Tibial nerve (tissue), 4 donors: ENCODE measurements around the gene CENPM. TPM values are rescaled to one million over a fixed set of nuclear protein-coding genes. Genes with fewer than 3 reads are reported as not detected.
A peak's percentile ranks its signal among the peaks of the same experiment; 100 is the strongest.

Experiments used
- DNase-seq, 2 donors: peaks; one replicate each; pipeline ENCODE4 v3.0.0-alpha.2; 2019; ENCODE audit warnings: low spot score in 2 of 2
- H3K27ac ChIP-seq, 4 donors: fragments of 200-600 bp; sonication (generic) in 3 of 4; one replicate each; pipeline ENCODE4 v1.5.1; 2017 to 2019; ENCODE audit warnings: mild to moderate bottlenecking in 1 of 4
- H3K27me3 ChIP-seq, 2 donors: fragments of 200-600 bp; sonication (generic) in 1 of 2; one replicate each; pipeline versions ENCODE4 v1.5.1 to v1.6.0; 2017 to 2019
- H3K36me3 ChIP-seq, 3 donors: fragments of 200-600 bp; sonication (generic); one replicate each; pipeline ENCODE4 v1.5.1; 2018 to 2019
- H3K4me1 ChIP-seq, 4 donors: fragments of 200-600 bp; sonication (generic) in 3 of 4; one replicate each; pipeline ENCODE4 v1.5.1; 2017 to 2019
- H3K4me3 ChIP-seq, 4 donors: fragments of 200-600 bp; sonication (generic) in 3 of 4; one replicate each; pipeline ENCODE4 v1.5.1; 2017 to 2019; ENCODE audit warnings: mild to moderate bottlenecking in 1 of 4, moderate library complexity in 1 of 4
- H3K9me3 ChIP-seq, 4 donors: fragments of 200-600 bp; sonication (generic) in 3 of 4; one replicate each; pipeline ENCODE4 v1.5.1; 2017 to 2019
- CTCF ChIP-seq, 5 experiments: fragments of 200-600 bp in 3 of 5; fragments of 450-650 bp in 2 of 5; sonication (generic) in 3 of 5; IDR thresholded peaks; one replicate each; pipeline ENCODE4 v1.5.1; 2016 to 2019; ENCODE audit warnings: antibody characterized with exemption in 5 of 5, mild to moderate bottlenecking in 3 of 5, moderate library complexity in 2 of 5
- EP300 ChIP-seq, 2 donors: sonication (generic); formaldehyde crosslinking; IDR thresholded peaks; one replicate each; pipeline ENCODE4 v1.6.1; 2017; ENCODE audit warnings: antibody characterized with exemption in 2 of 2, mild to moderate bottlenecking in 1 of 2
- POLR2A ChIP-seq, 2 donors: fragments of 450-650 bp; IDR thresholded peaks; one replicate each; pipeline ENCODE4 v1.6.1; 2017; ENCODE audit warnings: antibody characterized with exemption in 2 of 2, mild to moderate bottlenecking in 2 of 2, moderate library complexity in 2 of 2
- WGBS, 2 donors: methylation state at CpG; one replicate each; pipeline ENCODE4 v1.1.5; 2018; 5-methylcytosine and 5-hydroxymethylcytosine counted together
- total RNA-seq, 4 donors: library from RNA; depleted of rRNA; stranded (reverse); fragments of >200 nt; gene quantifications; one replicate each; pipeline ENCODE4 v1.1.0, GENCODE V29; 2016

Gene CENPM
- total RNA-seq, 4 donors from 2014 or later: 5.0 to 5.1 TPM; not detected in 2

GRCh38 chr22:41971431-41971830, 24.5 kb upstream of the CENPM start:
- no peak for TF ChIP-seq CTCF (IDR thresholded peaks at IDR 0.05)
- no peak for TF ChIP-seq EP300 (IDR thresholded peaks at IDR 0.05)
- no peak for TF ChIP-seq POLR2A (IDR thresholded peaks at IDR 0.05)
- Histone ChIP-seq H3K4me3 (no peak overlapping the region), H3K27me3 (peaks cover 0 to 27% of the 10 kb centered on the region in 2 donors), H3K9me3 (no peaks in the 10 kb centered on the region), H3K4me1 (peaks cover 0 to 21% (median 2%) of the 10 kb centered on the region in 4 donors), H3K36me3 (no peaks in the 10 kb centered on the region), H3K27ac (peak overlapping the region in 2 of 4 donors; percentile 70 to 88)
- DNase-seq: no peak
- WGBS, 2 donors: 87% methylated on average over 11 of the region's 11 CpGs

GRCh38 chr22:41970601-41971000, 23.6 kb upstream of the CENPM start:
- no peaks in the 10 kb centered on the region for H3K9me3 ChIP-seq
- H3K4me1 ChIP-seq: peaks cover 0 to 16% (median 2%) of the 10 kb centered on the region in 4 donors
- H3K36me3 ChIP-seq: no peaks in the 10 kb centered on the region
- H3K4me3 ChIP-seq: peak overlapping the region in 1 of 4 donors; percentile 37
- TF ChIP-seq EP300 (IDR thresholded peaks at IDR 0.05) (no peak), CTCF (IDR thresholded peaks at IDR 0.05) (no peak), POLR2A (IDR thresholded peaks at IDR 0.05) (no peak)
- 96% methylated on average over 2 of the region's 2 CpGs for WGBS, 2 donors
- H3K27me3 ChIP-seq: peaks cover 0 to 19% of the 10 kb centered on the region in 2 donors
- peak overlapping the region; percentile 47 to 88 (median 62) for H3K27ac ChIP-seq
- no peak for DNase-seq

- H3K4me1 ChIP-seq: peaks cover 0 to 23% (median 8%) of the 10 kb centered on the region in 4 donors
- peaks cover 0 to 13% of the 10 kb centered on the region in 2 donors for H3K27me3 ChIP-seq
- H3K27ac ChIP-seq: peak within 1 kb of the TSS; percentile 47 to 88 (median 68)
- peak within 1 kb of the TSS in 3 of 4 donors; percentile 16 to 37 (median 17) for H3K4me3 ChIP-seq
- no peaks in the 10 kb centered on the region for H3K9me3 ChIP-seq
- WGBS, 2 donors: 46 to 47% methylated on average over 7 to 8 of the region's 8 CpGs
- no peak for DNase-seq
- no peaks in the 10 kb centered on the region for H3K36me3 ChIP-seq
- no peak for TF ChIP-seq POLR2A (IDR thresholded peaks at IDR 0.05)
- TF ChIP-seq CTCF (IDR thresholded peaks at IDR 0.05): no peak
- TF ChIP-seq EP300 (IDR thresholded peaks at IDR 0.05): no peak
Measured at GRCh38 chr22:41969110-41969646, 22.2 kb upstream of the CENPM start, which contains the start of gene SEPTIN3. Gene SEPTIN3 (plus strand): TSS chr22:41969443. CDS start chr22:41971493, 2,050 bp downstream.

GRCh38 chr22:41968601-41969000, 21.6 kb upstream of the CENPM start:
- DNase-seq: no peak
- Histone ChIP-seq H3K9me3 (no peaks in the 10 kb centered on the region), H3K27me3 (peaks cover 0 to 10% of the 10 kb centered on the region in 2 donors), H3K4me1 (peaks cover 0 to 26% (median 9%) of the 10 kb centered on the region in 4 donors), H3K4me3 (no peak overlapping the region), H3K27ac (peak overlapping the region in 3 of 4 donors; percentile 55 to 88 (median 82)), H3K36me3 (no peaks in the 10 kb centered on the region)
- no peak for TF ChIP-seq CTCF (IDR thresholded peaks at IDR 0.05)
- TF ChIP-seq POLR2A (IDR thresholded peaks at IDR 0.05): no peak
- no peak for TF ChIP-seq EP300 (IDR thresholded peaks at IDR 0.05)
- WGBS, 2 donors: 62 to 68% methylated on average over 6 to 9 of the region's 9 CpGs

GRCh38 chr22:41966607-41967240, 19.8 kb upstream of the CENPM start:
- Histone ChIP-seq H3K36me3 (no peaks in the 10 kb centered on the region), H3K4me1 (peaks cover 0 to 37% (median 9%) of the 10 kb centered on the region in 4 donors), H3K4me3 (no peak overlapping the region), H3K27ac (peak overlapping the region in 2 of 4 donors; percentile 82 to 88), H3K27me3 (no peaks in the 10 kb centered on the region), H3K9me3 (no peaks in the 10 kb centered on the region)
- TF ChIP-seq EP300 (IDR thresholded peaks at IDR 0.05): no peak
- TF ChIP-seq POLR2A (IDR thresholded peaks at IDR 0.05): no peak
- peak; percentile 12 to 51 (median 33) for TF ChIP-seq CTCF (IDR thresholded peaks at IDR 0.05)
- DNase-seq: peak in 1 of 2 donors; percentile 26
- WGBS, 2 donors: 25 to 31% methylated on average over 8 of the region's 8 CpGs
